Hippocampal formation (tissue), 2 donors: Measurements from ENCODE around the gene C4A.

Experiments
- DNase-seq, 2 donors: peaks; one replicate each; lab custom pipeline; 2025; lab: John Stamatoyannopoulos, UW

Gene C4A

DNA sequence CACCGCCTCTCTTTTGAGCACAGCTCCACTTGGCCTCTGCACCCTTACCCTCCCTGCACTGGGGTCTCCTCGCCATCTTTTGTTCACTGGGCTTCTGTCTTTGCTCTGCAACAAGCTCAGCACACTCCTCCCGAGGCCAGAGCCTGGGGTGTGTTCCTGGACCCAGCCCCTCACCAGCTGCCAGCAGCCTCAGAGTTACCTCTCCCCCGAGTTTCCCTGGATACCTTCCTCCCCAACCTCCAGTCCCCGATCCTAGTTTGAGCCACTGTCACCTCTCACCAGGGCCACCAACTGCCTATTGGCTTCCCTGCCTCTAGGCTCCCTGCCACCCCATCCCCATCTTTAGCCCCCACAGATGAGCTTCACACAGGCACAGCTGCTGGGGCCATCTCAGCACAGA is 68.7 kb downstream of the C4A start:
- DNase-seq = no peak
